NCI-H510A (cell line): Measurements from ENCODE around the gene VASP.
"Not testable (repeated sequence)": the region's sequence is repeated elsewhere in the genome, so short reads cannot be mapped to it uniquely, and the experiment has no call there.

Experiments
- DNase-seq: peaks from one replicate; lab custom pipeline; 2025; lab: John Stamatoyannopoulos, UW

VASP gene

DNA sequence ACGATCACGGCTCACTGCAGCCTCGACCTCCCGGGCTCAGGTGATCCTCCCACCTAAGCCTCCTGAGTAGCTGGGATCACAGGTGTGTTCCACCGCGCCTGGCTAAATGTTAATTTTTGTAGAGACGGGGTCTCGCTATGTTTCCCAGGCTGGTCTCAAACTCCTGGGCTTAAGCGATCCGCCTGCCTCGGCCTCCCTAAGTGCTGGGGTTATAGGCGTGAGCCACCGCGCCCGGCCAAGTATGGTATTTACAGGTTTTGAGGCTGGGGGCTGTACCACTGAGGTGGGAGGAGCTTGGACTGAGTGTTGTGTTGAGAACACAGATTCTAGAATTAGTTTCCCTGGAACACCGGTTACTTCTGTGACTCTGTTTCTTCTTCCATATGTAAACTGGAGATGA lies 9.5 kb upstream of the VASP start:
- no peak for DNase-seq

DNA sequence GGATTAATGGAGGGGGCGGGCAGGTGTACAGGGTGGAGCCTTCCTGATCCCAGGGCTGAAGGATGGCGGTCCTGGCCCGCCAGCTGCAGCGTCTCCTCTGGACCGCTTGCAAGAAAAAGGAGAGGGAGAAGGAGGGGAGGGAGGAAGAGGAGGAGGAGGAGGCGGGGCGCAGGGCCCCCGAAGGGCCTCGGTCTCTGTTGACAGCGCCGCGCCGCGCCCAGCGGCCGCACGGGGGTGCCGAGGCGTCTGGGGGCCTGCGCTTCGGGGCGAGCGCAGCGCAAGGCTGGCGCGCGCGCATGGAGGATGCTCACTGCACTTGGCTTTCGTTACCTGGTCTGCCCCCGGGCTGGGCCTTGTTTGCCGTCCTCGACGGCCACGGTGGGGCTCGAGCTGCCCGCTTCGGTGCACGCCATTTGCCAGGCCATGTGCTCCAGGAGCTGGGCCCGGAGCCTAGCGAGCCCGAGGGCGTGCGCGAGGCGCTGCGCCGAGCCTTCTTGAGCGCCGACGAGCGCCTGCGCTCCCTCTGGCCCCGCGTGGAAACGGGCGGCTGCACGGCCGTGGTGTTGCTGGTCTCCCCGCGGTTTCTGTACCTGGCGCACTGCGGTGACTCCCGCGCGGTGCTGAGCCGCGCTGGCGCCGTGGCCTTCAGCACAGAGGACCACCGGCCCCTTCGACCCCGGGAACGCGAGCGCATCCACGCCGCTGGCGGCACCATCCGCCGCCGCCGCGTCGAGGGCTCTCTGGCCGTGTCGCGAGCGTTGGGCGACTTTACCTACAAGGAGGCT lies 8.7 kb upstream of the VASP start, which contains the start of gene PPM1N:
PPM1N (plus strand) TSS at position 33 of the 785 bp plus-strand sequence; CDS start at position 63, 30 bp downstream.
- no peak for DNase-seq

DNA sequence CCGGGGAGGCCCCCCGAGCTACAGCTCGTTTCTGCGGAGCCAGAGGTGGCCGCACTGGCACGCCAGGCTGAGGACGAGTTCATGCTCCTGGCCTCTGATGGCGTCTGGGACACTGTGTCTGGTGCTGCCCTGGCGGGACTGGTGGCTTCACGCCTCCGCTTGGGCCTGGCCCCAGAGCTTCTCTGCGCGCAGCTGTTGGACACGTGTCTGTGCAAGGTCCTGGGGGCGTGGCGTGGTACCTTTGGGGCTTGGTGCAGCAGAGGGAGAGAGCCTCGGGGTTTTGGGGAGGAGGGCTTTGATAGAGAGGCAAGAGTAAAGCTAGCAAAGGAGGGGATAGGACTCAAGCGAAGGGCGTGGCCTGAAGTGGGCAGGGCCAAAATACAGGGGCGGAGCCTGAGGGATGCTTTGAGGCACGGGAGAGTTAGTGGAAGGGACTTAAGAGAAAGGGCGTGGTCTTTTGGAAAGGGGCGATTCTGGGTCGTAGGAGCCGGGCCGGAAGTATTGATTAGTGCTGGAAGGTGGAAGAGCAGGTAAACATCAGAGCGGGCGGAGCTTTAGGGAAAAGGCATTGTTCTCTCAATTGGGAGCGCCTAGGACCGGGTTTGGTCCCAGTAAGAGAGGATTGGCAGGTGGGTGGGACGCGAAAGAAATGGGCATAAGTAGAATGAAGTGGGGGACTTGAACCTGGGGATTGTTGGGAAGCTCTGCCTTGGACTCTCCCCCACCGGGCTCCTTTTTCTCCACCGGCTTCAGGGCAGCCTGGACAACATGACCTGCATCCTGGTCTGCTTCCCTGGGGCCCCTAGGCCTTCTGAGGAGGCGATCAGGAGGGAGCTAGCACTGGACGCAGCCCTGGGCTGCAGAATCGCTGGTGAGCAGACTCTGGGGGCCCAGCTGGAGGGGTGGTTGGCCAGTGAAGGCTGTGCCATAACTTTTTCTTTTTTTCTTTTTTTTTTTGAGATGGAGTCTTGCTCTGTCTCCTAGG lies 7.8 kb upstream of the VASP start:
- DNase-seq: no peak

DNA sequence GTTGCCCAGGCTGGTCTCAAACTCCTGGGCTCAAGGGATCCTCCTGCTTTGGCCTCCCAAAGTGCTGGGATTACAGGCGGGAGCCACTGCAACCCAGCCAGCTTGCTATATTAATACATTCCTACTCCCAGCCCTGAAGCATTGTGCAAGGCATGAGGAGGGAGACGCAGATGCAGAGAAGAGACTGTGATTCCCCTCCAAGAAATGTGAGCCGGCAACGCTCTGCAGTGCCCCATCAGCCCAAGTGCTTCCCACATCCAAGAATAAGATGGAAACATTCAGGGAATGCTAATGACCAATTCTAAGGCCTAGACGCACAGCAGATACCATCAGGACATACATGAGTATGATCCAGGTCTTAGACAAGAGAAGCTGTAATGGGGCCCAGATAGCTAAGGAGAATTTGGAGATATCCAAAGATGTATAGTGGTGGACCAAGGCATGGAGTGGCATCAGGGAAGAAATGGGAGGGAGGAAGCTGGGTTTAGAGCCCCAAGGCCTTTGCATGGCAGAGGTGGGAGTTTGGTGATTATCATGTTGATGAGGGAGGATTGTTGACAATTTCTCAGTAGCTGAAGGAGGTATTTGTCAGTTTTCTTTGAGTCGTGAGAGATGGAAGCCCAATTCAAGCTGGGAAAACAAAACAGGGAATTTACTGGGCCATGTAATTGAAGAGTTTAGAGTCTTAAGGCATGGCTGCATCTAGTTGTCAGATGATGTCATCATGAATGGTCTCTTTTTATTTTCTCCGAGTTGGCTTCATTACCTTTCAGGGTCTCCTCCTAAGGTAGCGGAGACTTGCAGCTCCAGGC lies 6.2 kb upstream of the VASP start:
- no peak for DNase-seq

DNA sequence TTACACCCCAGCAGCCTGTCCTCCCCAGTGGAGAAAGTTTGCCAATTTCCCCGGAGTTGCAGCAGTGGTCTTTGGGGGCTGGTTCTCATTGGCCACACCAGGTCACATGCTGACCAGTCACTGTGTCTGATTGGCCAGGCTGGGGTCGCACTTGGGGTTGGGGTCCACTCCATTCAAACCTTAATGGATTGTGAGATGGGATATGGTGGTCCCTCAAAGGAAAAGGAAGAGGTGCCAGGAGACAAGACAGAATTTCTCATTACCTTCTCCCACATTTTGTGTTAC lies 5.6 kb upstream of the VASP start:
- no peak for DNase-seq

DNA sequence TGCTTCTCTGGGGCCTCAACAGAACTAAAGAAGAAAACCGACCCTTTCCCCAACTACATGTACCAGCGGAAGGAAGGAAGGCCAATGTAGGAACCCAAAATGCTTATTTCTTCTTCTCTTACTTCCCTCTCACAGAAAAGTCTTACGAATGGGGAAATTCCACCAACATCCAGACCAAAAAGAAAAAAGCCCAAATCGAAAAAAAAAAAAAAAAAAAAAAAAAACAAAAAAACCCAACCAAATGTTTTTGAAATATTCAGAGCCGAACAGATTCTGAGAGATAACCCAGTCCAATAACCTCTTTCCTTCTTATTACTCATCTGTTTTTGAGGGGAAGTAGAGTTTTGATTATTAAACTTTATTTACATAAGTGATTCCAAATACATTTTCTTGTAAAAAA lies 5.2 kb upstream of the VASP start:
- DNase-seq: no peak

DNA sequence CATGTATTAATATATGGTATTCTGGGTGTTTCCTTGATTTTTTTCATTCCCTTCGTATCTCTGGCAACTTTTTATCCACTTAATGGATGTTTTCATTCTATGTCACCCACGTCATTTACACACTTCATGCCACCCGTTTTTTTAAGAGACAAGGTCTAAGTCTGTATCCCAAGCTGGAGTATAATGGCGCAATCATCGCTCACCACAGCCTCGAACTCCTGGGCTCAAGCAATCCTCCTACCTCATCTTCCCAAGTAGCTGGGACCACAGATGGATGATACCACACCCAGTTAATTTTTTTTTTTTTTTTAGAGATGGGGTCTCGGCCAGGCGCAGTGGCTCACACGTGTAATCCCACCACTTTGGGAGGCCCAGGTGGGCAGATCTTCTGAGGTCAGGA lies 3.4 kb upstream of the VASP start:
- DNase-seq: no peak

DNA sequence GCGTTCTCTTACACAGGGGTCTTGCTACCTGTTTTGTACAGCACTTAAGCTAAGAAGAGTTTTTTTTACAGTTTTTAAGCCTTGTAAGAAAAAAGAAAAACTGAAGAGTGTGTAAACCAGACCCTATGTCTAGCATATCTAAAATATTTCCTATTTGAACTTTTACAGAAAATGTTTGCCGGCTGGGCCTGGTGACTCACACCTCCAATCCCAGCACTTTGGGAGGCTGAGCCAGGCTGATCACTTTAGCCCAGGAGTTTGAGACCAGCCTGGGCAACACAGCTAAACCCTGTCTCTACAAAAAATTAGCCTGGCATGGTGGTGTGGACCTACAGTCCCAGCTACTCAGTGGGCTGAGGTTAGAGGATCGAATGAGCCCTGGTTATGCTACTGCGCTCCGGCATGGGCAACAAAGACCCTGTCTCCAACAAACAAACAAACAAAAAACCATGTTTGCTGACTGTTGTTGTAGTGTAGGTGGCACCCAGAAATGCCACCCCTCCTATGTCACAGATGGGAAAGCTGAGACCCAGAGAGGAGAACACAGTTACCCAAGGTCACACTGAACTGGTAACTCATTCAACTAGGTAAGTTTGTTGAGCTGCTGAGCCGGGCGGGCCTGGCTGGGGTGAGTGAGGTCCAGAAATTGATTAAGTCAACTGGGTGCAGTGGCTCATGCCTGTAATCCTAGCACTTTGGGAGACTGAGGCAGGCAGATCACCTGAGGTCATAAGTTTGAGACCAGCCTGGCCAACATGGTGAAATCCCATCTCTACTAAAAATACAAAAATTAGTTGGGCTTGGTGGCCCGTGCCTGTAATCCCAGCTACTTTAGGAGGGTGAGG lies 1.9 kb upstream of the VASP start:
- no peak for DNase-seq

DNA sequence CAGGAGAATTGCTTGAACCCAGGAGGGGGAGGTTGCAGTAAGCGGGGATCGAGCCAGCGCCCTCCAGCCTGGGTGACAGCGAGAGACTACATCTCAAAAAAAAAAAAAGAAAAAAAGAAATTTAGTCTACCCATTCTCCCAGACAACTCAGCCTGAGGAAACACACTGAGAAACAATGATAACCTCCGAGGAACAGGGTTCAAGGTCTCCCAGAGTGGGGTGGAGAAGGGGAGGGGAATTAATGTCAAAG lies 1.4 kb upstream of the VASP start:
- DNase-seq: no peak

DNA sequence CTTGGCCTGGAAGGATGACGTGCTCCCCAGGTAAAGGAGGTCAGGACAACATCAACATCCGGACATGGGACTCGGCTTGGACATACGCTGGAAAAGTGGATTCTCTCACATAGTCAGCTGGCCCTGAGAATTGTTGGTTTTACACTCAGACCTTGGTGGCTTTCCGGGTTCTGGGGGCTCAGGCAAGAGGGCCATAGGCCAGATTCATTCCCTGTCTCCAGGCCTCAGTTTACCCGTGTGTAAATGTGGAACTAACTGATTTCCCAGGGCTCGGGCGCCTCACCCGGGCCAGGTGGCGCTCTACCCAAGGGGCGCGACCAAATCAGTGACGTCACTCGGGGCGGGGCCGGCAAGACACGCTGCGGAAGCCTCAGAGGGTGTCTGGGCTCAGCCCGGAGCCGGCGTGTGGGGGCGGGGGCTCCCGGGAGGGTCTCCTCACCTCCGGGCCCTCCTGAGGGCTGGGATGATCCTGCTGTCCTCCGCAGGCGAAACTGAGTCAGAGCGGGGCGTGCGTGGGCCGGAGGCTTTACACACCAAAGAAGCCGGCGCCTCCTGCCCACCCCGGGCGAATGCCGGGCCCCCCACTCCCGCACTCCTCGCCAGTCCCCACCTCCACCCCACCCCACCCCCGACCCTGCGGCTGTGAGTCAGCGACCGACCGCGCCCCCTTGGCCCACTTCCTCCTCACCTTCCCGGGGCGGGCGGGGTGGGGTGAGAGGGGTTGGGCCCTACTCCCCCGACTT lies 862 bp upstream of the VASP start:
- DNase-seq: peak; percentile 93

DNA sequence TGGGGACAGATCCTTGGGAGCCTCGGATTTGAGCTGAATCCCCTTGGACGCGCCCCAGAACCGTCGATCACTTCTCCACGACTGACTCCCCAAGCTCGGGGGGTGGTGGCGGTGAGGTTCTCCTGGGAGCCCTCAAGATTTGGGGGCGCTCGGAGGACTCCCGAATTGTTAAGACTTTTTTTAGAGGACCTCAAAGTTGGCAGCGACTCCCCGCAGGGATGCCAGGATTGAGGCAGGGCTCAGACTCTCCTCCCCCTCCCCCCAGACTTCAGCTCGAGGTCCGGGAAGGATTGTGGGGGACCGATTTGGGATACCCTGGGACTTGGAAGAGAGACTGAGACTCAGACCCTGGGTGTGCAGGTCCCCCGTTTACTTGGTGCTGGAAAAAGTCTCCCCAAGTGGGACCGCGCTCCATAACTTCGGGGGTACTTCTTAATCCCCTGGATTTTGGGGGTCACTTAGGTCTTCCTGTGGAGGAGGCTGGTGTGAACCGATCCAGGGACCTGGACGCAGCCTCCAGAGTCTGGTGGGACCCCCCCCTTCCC lies 665 bp downstream of the VASP start:
- DNase-seq: no peak

DNA sequence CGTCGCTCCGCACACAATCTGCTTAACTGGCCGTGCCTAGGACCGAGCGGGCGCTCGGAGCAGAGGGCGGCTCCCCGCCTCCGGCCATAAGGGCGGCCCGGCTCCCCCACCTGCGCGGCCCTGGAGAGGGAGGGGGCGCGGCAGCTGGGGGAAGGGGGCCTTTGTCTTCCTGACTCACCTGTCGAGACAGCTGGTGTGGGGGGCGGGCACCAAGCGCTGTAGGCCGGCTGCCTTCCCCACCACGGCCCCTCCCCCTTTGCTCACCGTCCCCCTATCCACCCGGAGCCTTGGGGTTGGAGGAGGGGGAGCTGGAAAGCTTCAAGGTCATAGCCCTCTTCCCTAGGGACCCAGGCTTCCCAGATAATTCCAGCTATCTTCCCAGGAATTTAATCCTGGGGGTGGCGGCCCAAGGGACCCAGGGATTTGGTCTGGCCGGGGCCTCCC lies 1.2 kb downstream of the VASP start:
- peak; percentile 73 for DNase-seq

DNA sequence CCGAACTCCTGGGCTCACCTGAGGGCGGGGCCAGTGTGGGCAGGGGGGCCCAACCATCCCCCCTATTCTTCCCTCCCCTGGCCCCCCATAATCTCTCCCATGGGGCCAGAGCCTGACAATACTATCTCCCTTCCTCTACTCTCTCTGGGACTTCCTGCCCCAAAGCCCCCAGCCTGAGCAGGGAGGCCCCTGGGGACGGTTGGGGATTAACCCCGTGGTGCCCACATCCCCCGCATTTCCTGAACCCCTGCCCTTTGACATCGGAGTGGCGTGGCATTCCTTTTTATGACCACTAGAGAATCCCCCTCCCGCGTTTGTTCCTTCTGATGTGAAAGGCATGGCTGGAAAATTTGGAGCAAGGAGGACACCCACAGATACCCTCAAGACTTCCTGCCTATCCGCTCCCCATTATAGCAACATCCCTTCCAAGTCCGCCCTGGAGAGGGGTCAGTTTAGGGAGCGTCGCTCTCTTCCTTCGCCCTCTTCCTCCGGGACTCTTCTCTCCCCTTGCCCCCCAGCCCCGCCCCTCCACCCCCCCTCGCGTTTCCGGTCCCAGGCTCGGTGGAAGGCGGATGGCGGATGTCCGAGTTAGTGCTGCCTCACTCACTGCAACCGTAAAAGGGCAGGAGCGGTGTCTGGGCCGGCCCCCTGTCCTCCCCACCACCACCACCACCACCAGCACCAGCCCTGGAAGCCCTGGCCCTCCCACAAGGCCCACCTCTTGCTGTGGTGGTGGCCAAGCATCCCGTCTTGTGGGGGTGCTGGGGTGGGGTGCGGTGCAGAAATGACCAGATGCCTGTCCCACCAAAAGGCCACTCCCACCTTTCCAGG lies 1.8 kb downstream of the VASP start:
- DNase-seq: peak; percentile 68

DNA sequence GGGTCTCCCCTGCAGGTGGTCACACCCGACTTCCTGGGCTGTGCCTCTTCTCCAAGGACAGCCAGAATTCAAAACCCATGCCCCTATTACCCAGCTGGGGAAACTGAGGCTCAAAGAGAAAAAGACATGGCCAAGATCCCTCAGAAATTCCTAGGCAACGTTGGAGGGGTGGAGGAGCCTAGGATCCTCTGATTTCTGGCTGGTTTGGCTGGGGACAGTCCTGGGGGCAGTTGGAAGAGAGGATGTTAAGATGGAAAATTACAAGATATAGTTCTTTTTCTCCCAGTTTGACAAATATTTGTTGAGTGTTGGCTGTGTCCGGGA lies 2.4 kb downstream of the VASP start:
- no peak for DNase-seq

DNA sequence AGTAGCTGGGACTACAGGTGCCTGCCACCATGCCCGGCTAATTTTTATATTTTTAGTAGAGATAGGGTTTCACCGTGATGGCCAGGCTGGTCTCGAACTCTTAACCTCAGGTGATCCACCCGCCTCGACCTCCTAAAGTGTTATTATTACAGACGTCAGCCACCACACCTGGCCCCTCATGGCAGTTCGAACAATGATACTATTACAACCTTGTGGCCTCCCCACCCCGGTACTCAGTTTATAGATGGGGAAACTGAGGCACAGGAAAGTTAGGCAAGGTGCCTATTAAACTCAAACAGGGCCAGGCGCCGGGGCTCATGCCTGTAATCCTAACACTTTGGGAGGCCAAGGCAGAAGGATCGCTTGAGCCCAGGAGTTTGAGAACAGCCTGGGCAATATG lies 3.1 kb downstream of the VASP start:
- DNase-seq: not testable (repeated sequence)

DNA sequence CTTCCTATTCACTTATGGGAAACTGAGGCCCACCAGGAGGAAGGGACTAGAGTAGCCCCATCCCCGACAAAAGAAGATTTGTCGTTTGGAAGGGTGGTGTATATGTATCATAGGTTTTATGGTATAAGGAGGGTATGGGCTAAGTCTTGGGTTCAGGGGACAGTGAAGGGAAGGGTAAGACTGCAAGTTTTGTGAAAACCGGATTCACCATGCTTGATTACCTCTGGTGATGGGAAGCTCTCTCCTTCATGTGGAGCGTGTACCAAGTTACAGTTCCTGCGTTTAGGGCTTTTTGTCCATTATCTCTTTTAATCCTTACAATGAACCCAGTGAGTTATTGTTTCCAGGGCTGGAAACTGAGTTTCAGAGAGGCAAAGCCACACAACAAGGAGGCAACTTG lies 3.8 kb downstream of the VASP start:
- no peak for DNase-seq

DNA sequence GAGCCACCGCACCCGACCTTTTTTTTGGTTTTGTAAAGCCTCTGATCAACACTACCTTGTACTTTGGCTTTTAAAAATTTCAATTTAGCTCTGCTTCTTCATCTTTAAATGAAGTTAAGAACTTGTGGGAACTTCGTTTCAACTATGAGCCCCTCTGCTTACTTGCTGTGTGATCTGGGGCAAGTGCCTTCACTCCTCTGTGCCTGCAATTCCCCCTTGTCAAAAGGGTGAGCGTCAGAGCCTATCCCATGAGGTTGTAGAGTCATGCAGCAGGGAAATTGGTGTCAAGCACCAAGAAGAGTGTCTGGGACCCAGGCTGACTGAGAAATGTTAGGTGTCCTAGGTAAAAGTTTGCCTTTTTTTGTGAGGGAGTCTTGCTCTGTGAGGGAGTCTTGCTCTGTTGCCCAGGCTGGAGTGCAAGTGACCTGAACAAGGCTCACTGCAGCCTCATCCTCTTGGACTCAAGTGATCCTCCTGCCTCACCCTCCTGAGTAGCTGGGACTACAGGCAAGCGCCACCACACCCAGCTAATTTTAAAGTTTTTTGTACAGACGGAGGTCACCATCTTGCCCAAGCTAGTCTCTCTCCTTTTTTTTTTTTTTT lies 5.7 kb downstream of the VASP start:
- no peak for DNase-seq

DNA sequence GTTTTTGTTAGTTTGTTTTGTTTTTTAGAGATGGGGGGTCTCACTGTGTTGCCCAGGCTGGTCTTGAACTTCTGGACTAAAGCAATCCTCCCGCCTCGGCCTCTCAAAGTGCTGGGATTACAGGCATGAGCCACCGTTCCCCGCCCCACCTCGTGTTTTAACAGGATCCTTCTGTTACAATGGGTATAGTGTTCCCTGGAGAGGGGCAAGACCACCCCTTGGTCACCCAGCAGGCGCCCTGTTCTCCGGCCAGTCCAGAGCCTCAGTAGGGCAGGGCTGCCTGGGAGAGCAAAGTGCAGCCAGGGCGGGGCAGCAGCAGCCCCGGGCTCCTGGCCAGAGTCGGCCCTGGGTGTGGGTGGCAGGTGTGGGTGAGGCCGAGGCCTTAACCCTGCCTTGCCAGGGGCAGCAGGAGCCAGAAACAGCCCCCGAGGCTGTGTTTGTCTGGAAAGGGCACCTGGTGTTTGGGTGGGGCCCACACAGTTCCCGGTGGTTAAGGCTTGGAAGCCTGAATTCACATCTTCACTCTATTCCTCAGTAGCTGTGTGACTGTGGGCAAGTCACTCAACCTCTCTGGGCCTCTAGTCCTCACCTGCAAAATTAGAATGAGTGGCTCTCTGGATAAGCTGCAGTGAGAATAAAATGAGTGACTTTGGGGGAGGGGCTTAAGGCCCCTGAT lies 7.2 kb downstream of the VASP start:
- no peak for DNase-seq

DNA sequence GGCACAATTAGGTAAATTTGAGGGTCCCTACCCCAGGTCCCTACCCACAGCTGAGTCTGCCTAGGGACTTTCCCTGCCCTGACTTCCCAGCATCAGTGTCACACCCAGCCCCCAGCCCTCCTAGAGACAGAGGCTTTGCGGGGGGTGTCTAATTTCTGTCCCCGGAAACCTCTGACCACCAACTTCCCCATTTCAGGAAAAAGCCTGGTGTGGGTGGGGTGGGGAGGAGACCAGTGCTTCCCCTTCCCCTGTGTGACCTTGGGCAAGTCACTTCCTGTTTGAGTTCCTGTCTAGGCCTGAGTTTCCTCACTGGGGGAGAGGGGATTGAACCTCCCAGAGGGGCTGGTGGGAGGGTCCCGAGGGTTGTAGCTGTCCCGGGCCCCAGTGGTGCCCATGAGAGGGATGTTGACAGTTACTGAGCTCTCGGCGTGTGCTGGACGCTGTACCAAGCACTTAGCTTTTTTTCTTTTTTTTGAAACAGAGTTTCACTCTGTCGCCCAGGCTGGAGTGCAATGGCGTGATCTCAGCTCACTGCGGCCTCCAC lies 7.9 kb downstream of the VASP start:
- DNase-seq: no peak
